Activated effector memory CD4-positive, alpha-beta T cell treated with anti-CD3 and anti-CD28 coated beads, Interleukin-2, amount 50 U/mL, for 16 hours (primary cell): ENCODE results near the gene ZFC3H1.
A peak's percentile ranks its signal among the peaks of the same experiment; 100 is the strongest.
"Not testable (repeated sequence)": the region's sequence is repeated elsewhere in the genome, so short reads cannot be mapped to it uniquely, and the experiment has no call there.

ENCODE experiments used
- DNase-seq: peaks from one replicate; pipeline ENCODE4 v3.0.0-alpha.2; 2020

The ZFC3H1 gene, protein sequence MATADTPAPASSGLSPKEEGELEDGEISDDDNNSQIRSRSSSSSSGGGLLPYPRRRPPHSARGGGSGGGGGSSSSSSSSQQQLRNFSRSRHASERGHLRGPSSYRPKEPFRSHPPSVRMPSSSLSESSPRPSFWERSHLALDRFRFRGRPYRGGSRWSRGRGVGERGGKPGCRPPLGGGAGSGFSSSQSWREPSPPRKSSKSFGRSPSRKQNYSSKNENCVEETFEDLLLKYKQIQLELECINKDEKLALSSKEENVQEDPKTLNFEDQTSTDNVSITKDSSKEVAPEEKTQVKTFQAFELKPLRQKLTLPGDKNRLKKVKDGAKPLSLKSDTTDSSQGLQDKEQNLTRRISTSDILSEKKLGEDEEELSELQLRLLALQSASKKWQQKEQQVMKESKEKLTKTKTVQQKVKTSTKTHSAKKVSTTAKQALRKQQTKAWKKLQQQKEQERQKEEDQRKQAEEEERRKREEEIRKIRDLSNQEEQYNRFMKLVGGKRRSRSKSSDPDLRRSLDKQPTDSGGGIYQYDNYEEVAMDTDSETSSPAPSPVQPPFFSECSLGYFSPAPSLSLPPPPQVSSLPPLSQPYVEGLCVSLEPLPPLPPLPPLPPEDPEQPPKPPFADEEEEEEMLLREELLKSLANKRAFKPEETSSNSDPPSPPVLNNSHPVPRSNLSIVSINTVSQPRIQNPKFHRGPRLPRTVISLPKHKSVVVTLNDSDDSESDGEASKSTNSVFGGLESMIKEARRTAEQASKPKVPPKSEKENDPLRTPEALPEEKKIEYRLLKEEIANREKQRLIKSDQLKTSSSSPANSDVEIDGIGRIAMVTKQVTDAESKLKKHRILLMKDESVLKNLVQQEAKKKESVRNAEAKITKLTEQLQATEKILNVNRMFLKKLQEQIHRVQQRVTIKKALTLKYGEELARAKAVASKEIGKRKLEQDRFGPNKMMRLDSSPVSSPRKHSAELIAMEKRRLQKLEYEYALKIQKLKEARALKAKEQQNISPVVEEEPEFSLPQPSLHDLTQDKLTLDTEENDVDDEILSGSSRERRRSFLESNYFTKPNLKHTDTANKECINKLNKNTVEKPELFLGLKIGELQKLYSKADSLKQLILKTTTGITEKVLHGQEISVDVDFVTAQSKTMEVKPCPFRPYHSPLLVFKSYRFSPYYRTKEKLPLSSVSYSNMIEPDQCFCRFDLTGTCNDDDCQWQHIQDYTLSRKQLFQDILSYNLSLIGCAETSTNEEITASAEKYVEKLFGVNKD (N-terminal part only)

DNA sequence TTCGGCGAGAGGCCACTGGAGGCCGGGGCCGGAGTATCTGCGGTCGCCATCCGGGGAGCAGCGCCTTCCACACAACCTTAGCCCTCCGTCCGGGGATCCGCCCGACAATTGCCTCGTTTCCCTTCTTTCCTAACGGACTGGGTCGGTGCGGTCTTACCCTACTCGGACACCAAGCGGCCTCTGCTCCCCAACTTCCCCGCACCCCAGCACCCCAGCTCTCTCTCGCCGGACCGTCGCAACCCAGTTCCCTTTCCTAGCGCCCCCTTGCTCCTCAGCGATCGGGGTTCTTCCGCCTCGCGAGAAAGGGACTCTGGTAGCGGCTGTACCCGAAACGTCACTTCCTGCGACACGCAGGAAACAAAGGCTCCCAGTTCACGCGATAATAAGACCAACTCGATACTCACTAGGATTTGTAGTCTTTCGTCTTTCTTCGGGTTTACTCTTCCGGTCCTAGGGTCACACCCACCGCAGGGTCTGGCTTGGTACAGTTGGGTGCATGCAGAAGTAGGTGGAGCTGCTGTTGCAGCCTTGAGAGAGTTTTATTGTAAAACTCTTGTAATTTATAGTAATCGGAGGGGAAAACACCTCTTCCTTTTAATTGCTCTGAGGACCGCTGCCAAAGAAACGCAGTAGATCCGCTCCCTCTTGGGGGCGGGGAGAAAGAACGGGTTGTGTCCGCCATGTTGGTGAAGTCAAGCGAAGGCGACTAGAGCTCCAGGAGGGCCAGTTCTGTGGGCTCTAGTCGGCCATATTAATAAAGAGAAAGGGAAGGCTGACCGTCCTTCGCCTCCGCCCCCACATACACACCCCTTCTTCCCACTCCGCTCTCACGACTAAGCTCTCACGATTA lies at the start of gene ZFC3H1, which contains the start of gene THAP2:
Gene ZFC3H1 (minus strand): TSS at position 288 of the 850 bp plus-strand sequence. CDS start 238 bp downstream, at position 50.
Gene THAP2 (plus strand): TSS at position 741 of the 850 bp plus-strand sequence. CDS start 209 bp downstream, outside the sequence.
- DNase-seq, result peak; percentile 96

DNA sequence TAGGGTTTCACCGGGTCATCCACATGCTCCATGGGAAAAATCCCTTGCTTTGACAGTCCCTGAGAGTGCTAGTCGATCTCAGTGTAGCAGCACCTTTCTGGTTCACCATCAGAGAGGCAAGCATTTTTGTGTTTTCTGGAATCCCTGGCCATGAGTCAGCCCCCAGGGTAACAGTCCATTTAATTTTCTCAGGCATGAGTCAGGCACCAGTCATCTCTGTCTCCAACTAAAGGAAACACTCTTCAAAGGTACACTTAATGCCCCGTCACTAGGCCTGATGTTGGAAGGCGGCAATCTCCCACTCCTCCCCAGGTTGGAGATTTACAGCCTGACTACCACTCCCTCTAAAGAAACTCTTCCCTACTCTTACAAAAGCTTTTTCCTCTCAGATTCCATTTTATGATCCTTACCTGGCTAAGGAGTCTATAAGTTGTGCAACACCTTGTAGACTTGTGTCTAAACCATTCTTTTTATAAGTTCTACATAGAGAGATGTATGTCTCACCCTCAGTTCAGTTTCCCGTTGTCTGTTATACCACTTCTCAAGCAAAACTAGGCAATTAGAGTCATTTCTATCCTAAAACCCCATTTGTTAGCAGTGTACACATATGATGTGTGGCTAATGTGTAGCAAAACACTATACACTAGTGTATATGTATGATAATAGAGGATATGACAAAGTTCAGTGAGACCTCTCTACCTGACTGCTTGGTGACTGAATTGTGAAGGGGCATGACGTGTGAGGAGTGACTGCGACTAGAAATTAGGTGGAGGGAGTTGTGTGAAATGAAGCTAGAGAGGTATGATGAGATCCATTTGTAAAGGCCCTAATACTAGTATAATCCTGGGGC lies 46.9 kb upstream of the ZFC3H1 start:
- no peak for DNase-seq

DNA sequence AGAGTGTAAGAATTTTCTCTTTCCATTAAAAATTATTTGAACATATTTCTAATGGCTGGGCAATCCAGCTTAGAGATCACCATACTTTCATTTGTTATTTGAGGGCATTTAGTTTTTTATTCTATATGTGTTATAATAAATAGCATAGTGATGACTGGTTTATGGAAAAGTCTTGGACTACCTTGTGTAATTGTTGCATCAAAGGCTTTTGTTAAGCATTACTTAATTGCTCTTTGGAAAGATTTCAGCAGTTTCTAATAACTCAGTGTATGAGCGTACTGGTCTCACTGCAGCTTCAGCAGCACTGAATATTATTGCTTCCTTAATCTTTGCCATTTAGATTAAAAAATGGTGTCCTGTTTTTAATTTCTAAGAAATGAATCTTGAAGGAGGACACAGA lies 45.0 kb upstream of the ZFC3H1 start:
- no peak for DNase-seq

DNA sequence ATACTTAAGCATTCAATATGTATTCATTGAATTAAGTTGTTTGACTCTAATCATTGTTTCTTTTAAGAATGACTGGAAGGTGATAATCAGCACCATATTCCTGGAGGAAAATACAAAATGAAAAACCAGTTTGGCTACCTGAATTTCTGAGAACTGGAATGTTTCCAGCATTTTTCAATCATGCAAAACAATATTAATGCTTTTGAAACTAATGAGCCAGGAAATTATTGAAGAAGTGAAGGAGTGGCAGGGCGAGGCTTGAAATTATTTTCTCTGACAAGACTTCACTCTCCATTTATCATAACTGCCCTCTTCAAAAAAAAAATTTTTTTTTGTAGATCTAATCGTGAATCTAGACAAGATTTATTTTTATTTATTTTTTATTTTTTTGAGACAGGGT lies 41.3 kb upstream of the ZFC3H1 start:
- DNase-seq, result no peak

DNA sequence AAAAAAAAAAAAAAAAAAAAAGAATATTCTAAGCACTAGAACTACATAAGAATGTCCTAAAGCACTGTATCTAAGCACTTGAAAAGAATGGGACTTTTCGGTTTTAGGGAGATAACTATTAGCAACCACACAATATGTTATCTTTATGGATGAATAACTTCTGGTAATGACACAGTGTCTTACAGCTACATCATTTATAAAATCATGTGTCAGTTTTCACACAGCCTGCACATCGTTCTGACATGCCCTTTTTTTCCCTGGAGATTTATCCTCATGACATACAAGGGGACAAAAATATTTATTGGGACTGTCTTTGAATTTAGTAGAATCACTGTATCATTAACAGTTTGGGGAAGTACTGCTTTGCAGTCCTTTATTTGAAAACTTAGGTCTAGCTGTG lies 39.6 kb upstream of the ZFC3H1 start:
- DNase-seq, result no peak

DNA sequence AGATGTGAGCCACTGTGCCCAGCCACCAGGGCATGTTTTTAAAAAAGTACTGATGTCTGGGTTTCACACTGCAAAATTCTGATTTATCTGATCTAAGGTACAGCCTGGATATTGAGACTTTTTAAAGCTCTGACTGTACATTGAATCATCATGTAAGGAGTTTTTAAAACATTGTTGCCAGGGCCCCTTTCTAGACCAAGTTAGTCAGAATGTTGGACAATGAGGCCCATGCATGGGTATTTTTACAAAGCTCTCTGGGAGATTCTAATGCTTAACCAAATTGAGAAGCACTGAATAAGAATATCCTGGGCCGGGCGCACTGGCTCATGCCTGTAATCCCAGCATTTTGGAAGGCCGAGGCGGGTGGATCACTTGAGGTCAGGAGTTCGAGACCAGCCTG lies 38.9 kb upstream of the ZFC3H1 start:
- no peak for DNase-seq

DNA sequence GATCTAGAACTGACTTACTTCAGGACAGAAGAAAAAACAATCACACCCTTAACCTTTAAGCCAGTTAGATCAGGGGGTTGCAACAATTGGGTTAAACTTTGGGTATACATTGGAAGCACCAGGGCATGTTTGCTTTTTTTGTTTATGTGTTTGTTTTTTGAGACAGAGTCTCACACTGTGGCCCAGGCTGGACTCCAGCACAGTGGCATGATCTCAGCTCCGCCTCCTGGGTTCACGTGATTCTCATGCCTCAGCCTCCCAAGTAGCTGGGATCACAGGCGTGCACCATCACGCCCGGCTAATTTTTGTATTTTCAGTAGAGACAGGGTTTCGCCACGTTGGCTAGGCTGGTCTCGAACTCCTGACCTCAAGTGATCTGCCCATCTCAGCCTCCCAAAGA lies 38.5 kb upstream of the ZFC3H1 start:
- not testable (repeated sequence) for DNase-seq

DNA sequence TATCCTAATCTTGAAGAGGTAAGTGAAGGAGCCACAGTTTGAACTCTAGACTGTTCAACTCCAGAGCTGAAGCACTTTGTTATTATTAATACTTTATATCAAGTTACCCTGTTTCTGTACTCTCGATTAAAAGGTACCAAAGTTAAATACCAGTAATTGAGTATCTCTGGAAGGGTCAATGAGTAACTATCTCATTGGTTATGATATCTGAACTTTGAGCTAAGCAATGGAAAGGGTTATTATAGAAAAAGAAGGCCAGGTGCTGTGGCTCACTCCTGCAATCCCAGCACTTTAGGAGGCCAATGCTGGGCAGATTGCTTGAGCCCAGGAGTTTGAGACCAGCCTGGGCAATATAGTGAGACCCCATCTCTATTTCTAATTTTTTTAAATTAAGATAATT lies 32.1 kb upstream of the ZFC3H1 start:
- DNase-seq, result no peak

DNA sequence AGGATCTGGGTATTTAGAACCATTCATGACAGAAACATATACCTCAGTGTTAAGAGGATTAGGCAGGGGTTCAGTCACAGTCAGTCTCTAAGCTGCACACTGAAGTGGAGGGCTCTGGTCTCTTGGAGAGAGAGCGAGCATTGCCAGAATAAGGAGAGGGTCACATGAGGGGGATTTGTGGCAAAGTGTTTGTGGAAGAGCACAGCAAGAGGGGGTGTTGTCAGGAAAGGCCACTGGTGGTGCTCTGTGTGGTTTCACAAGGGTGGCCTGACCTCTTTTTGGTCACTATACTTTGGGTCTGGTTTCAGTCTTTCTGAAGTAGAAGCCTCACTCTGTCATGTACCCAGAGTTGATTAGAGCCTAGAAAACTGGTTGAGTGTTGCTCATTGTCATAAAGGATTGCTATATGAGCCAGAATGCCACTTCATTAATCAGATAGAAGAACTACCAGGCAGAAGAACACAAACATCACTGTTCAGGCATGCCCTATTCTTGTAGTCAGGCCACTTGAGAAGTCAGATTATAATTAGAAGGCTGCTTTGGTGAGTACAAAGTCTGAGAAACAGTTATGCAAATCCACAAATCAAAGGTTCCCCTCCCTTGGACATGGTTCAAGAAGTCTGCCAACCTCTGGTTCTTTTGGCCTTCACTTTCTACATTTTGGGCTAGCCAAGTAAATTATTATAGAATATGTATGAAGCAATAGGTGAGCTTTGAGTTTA lies 30.6 kb upstream of the ZFC3H1 start:
- no peak for DNase-seq

DNA sequence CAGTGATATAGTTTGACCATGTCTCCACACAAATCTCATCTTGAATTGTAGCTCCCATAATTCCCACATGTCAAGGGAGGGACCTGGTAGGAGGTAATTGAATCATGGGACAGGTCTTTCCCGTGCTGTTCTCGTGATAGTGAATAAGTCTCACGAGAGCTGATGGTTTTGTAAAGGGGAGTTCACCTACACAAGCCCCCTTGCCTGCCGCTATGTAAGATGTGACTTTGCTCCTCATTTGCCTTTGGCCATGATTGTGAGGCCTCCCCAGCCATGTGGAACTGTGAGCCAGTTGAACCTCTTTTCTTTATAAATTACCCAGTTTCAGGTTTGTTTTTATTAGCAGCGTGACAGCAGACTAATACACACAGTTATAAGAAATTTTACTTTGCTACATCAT lies 30.0 kb upstream of the ZFC3H1 start:
- DNase-seq, result not testable (repeated sequence)

DNA sequence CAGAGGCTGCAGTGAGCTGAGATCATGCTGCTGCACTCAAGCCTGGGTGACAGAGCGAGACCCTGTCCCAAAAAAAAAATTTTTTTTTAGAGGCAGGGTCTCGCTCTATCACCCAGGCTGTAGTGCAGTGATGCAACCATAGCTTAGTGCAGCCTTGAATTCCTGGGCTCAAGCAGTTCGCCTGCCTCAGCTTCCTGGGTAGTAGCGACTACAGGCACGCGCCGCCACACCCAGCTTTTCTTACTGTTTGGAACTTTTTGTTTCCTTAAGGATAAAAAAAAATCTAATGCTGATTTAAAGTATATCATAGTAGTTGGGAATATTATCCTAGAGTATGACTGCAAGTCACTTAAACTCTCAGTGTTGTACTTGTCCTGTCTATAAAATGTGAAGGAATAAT lies 29.5 kb upstream of the ZFC3H1 start:
- DNase-seq, result no peak

DNA sequence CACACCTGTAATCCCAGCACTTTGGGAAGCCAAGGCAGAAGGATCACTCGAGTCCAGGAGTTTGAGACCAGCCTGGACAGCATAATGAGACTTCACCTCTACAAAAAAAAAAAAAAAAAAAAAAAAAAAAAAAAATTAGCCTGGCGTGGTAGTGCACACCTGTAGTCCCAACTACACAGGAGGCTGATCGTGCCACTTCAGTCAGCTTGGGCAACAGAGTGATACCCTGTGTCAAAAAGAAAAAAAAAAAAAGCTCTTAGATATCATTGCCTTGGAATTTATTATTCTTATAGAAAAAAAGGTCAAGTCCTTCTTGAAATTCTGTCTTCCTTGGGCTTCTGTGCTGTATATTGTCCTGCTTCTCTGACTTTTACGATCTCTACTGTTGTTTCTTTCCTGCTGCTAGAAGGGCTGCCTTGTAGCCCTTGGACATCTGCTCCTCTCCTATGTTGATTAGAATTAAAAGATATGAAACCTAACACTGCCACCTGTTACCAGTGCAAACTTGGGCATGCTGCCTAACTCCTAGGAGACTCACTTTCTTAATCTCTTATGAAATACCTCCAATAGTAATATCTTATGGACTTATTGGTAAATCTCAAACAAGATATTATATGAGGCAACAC lies 28.0 kb upstream of the ZFC3H1 start:
- DNase-seq, result no peak

DNA sequence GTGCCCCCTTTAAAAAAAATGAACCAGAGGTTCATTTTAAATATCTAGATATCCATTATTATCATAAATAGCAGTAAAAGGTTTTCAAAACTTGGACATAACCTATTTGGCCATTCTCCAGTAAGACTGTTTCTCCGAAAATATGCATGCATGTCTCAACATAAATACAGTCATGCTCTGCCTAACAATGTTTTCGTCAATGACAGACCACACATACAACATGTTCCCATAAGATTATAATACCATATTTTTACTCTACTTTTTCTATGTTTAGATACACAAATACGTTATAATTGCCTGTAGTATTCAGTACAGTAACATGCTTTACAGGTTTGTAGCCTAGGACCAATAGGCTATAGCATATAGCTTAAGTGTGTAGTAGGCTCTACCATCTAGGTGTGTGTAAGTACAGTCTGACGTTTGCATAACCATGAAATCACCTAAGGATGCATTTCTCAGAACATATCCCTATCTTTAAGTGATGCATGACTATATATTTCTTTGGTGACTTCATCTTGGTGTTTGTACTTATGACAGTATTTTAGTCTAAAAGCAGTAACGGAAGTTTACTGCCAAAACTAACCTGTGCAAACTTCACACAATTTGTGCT lies 25.4 kb upstream of the ZFC3H1 start:
- no peak for DNase-seq

DNA sequence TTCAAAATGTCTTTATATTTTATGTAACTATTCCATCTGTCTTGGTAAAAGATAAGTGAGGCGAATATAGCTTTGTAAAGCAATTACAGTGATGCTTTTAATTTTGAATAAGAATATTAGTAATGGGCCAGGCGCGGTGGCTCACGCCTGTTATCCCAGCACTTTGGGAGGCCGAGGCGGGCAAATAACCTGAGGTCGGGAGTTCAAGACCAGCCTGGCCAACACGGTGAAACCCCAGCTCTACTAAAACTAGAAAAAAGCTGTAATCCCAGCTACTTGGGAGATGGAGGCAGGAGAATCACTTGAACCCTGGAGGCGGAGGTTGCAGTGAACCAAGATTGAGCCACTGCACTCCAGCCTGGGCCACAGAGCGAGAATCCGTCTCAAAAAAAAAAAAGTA lies 23.5 kb upstream of the ZFC3H1 start:
- DNase-seq, result not testable (repeated sequence)

DNA sequence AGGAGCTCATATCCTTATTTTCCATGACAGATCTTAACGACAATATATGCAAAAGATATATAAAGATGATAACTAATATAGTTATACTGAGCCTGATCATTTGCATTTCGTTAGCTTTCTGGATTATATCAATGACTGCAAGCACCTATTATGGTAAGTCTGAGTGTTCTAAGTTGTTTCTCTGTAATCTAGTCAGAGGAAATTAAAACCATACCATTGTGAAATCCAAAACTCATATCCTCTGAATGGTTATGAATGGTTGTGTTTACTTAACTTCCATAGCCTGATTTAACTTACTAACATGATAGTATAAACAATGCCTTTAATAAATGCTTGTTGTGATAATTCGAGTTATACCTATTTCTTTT lies 23.0 kb upstream of the ZFC3H1 start:
- DNase-seq, result no peak

DNA sequence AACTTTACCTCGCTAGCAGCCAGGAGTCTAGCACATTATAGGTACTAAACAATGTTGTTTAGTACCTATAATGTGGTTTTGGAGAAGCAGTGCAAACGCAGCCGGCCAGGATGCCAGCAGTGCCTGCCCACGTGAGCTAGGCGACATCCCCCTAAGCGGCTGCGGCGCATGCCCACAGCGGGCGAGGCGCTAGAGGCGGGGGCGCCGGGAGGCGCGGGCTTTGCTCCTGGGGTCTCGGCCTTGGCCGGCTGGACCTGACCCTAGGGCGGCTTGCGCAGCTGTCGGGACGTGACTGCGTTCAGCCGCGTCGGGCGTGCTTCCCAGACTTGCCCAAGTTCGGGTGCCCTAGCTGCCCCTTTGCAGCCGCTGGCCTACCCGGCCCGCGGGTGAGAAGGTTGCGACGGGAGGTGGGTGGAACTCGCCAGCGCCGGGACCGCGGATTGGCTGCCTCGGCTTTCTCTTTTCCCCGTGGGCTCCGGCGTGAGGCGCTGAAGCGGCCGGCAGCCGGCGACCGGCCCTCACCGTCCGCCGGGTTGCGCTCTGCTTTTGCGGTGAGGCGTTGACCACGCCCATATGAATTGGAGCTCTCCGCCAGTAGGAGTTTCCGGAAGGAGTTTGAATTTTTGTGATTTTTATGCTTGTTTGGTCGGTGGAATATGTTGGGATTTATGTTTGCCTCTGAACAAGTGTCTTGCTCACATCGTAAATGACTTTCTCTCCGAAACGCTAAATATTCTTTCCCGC lies 22.4 kb upstream of the ZFC3H1 start, which contains the start of gene TMEM19:
Gene TMEM19 (plus strand): TSS at position 169 of the 744 bp plus-strand sequence. CDS start 599 bp downstream, outside the sequence.
- peak; percentile 93 for DNase-seq

DNA sequence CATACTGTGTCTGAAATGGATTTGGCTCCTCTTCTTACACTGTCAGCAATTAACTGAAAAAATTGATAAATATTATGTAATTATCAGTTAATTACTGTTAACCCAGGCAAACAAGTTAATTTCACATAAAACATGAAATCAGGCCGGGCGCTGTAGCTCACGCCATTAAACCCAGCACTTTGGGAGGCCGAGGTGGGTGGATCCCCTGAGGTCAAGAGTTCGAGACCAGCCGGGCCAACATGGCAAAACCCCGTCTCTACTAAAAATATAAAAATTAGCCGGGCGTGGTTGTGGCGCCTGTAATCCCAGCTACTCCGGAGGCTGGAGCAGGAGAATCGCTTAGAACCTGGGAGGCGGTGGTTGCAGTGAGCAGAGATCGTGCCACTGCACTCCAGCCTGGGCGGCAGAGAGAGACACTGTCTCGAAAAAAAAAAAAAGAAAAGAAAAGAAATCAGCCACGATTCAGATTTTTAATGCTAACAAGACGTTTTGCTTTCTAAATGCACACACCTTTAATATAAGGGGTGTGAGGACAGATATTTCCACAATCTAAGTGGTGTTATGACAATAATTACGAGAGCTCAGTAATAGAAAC lies 21.8 kb upstream of the ZFC3H1 start:
- no peak for DNase-seq

DNA sequence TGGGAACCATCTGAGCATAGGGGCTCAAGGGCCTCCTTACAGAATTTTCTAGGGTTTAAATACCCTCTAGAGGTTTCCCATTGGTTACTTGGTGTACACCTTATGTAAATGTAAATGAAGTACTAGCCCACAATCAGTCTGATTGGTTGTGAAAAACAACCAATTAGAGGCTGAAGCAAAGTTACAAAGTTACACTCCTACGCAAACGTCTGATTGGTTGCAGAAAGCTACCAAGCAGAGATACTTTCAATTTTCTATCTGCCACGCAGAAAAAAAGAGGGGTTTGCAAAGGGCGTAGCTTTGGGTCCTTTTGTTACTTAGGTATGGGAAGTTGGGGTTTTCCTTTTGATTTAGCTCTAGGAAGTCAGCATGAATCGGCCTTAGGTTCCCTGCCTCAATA lies 20.4 kb upstream of the ZFC3H1 start:
- DNase-seq, result no peak
